Measurements from ENCODE around the gene GLCE.
"Not testable (repeated sequence)": the region's sequence is repeated elsewhere in the genome, so short reads cannot be mapped to it uniquely, and the experiment has no call there.

GLCE gene

GRCh38 chr15:69275074-69275670 is 114.7 kb downstream of the GLCE start:
- no peak for DNase-seq (ENCODE audit: low read depth in 2 of 2)

GRCh38 chr15:69275933-69276560 is 115.6 kb downstream of the GLCE start:
- no peak for DNase-seq (ENCODE audit: low read depth in 2 of 2)

GRCh38 chr15:69277316-69277715 is 116.9 kb downstream of the GLCE start:
- DNase-seq (ENCODE audit: low read depth in 2 of 2) = no peak

GRCh38 chr15:69279636-69280035 is 119.2 kb downstream of the GLCE start:
- DNase-seq (ENCODE audit: low read depth in 2 of 2) = no peak

GRCh38 chr15:69280783-69281182 is 120.3 kb downstream of the GLCE start:
- no peak for DNase-seq (ENCODE audit: low read depth in 2 of 2)

GRCh38 chr15:69282104-69282743 is 121.8 kb downstream of the GLCE start:
- no peak for DNase-seq (ENCODE audit: low read depth in 2 of 2)

GRCh38 chr15:69285834-69286233 is 125.4 kb downstream of the GLCE start:
- no peak for DNase-seq (ENCODE audit: low read depth in 2 of 2)

- DNase-seq (ENCODE audit: low read depth in 2 of 2) = no peak
Observed at GRCh38 chr15:69288011-69288410, 127.6 kb downstream of the GLCE start.

- no peak for DNase-seq (ENCODE audit: low read depth in 2 of 2)
Observed at GRCh38 chr15:69288531-69289341, 128.3 kb downstream of the GLCE start.

- DNase-seq (ENCODE audit: low read depth in 2 of 2) = no peak
Observed at GRCh38 chr15:69289342-69290146, 129.1 kb downstream of the GLCE start.

- DNase-seq (ENCODE audit: low read depth in 2 of 2) = no peak
Observed at GRCh38 chr15:69290346-69291164, 130.1 kb downstream of the GLCE start.

- not testable (repeated sequence) for DNase-seq (ENCODE audit: low read depth in 2 of 2)
Observed at GRCh38 chr15:69291651-69292050, 131.2 kb downstream of the GLCE start.

GRCh38 chr15:69292826-69293420 is 132.5 kb downstream of the GLCE start:
- DNase-seq (ENCODE audit: low read depth in 2 of 2) = no peak

GRCh38 chr15:69293741-69294615 is 133.5 kb downstream of the GLCE start:
- DNase-seq (ENCODE audit: low read depth in 2 of 2) = no peak

GRCh38 chr15:69296606-69297005 is 136.2 kb downstream of the GLCE start:
- DNase-seq (ENCODE audit: low read depth in 2 of 2) = no peak

- no peak for DNase-seq (ENCODE audit: low read depth in 2 of 2)
Observed at GRCh38 chr15:69297642-69298353, 137.4 kb downstream of the GLCE start.

- no peak for DNase-seq (ENCODE audit: low read depth in 2 of 2)
Observed at GRCh38 chr15:69298354-69298696, 137.9 kb downstream of the GLCE start.

- DNase-seq (ENCODE audit: low read depth in 2 of 2) = peak in 1 of 2 donors; percentile 22
Observed at GRCh38 chr15:69298697-69299441, 138.4 kb downstream of the GLCE start, which contains the start of gene PAQR5. PAQR5 (plus strand) TSS chr15:69298912; CDS start chr15:69360081, 61,169 bp downstream.

Data from stimulated activated CD4-positive, alpha-beta T cell treated with anti-CD3 and anti-CD28 coated beads, Interleukin-1b, Interleukin-23, amount 100 ng/mL, for 4 hours (primary cell).